Activated naive CD8-positive, alpha-beta T cell treated with anti-CD3 and anti-CD28 coated beads, Interleukin-2, amount 50 U/mL, for 24 hours (primary cell): ENCODE data around the gene OR7A17.

Source experiments
- ATAC-seq: fragments of 150-1000 bp; cut with Tn5 transposase; one replicate; pipeline ENCODE4 v1.10.0; 2021
- DNase-seq: peaks from one replicate; pipeline ENCODE4 v3.0.0; 2021
- H3K27ac Mint-ChIP-seq: one replicate; pipeline ENCODE4 v1.8.0; 2021; ENCODE audit warnings: mild to moderate bottlenecking, mixed read lengths
- H3K27me3 Mint-ChIP-seq: one replicate; pipeline ENCODE4 v1.8.0; 2021; ENCODE audit warnings: mixed read lengths
- H3K36me3 Mint-ChIP-seq: one replicate; pipeline ENCODE4 v1.8.0; 2021; ENCODE audit warnings: low read depth, mixed read lengths
- H3K4me1 Mint-ChIP-seq: one replicate; pipeline ENCODE4 v1.8.0; 2021; ENCODE audit warnings: mixed read lengths
- H3K4me3 Mint-ChIP-seq: one replicate; pipeline ENCODE4 v1.8.0; 2021; ENCODE audit warnings: mild to moderate bottlenecking, moderate library complexity, mixed read lengths
- H3K9me3 Mint-ChIP-seq: one replicate; pipeline ENCODE4 v1.8.0; 2021; ENCODE audit warnings: mixed read lengths

Gene OR7A17

DNA sequence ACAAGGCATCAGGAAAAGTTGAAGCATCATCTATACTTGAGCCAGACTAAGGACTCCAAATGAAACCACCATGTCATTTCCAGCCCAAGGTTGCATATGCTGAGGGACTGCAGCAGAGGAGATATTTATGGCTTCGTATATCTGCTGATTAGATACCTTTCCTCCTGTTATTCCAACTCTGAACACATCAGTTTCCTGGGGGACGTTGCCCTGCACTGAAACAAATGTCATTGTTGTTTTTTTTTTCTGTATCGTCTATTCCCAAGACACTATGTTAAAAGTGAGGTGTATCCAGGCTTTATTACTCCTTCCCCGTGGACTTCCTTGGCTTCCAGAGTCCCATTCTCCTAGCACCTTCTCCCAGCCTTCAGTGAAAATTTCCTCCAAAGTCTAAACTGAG is at the start of gene OR7A17:
Gene OR7A17, minus strand, starts transcription at position 101 of the 400 bp plus-strand sequence. CDS start 4,777 bp downstream, outside the sequence.
- Mint-ChIP-seq H3K27me3 (peaks cover 26% of the 10 kb centered on the region), H3K4me3 (no peak within 1 kb of the TSS), H3K36me3 (no peaks in the 10 kb centered on the region), H3K27ac (no peak within 1 kb of the TSS), H3K4me1 (peaks cover 13% of the 10 kb centered on the region), H3K9me3 (no peaks in the 10 kb centered on the region)
- ATAC-seq (no peak), DNase-seq (no peak)

- H3K4me3 Mint-ChIP-seq = no peak overlapping the region
- no peak for ATAC-seq
- DNase-seq = no peak
These were observed 47.6 kb upstream of the OR7A17 start for GRCh38 chr19:14933506-14933905.

GRCh38 chr19:14916848-14917247 is 30.9 kb upstream of the OR7A17 start:
- Mint-ChIP-seq H3K27ac (no peak overlapping the region), H3K4me3 (no peak overlapping the region), H3K27me3 (peaks cover 18% of the 10 kb centered on the region), H3K36me3 (no peaks in the 10 kb centered on the region), H3K9me3 (peaks cover 17% of the 10 kb centered on the region), H3K4me1 (no peaks in the 10 kb centered on the region)
- ATAC-seq (no peak), DNase-seq (no peak)

More at GRCh38 chr19:14933506-14933905, 47.6 kb upstream of the OR7A17 start:
- H3K9me3 Mint-ChIP-seq = no peaks in the 10 kb centered on the region
- H3K36me3 Mint-ChIP-seq = no peaks in the 10 kb centered on the region
- H3K27ac Mint-ChIP-seq = no peak overlapping the region
- H3K27me3 Mint-ChIP-seq = peaks cover 11% of the 10 kb centered on the region
- no peaks in the 10 kb centered on the region for H3K4me1 Mint-ChIP-seq

- H3K36me3 Mint-ChIP-seq = no peaks in the 10 kb centered on the region
- no peak overlapping the region for H3K4me3 Mint-ChIP-seq
- DNase-seq (no peak), ATAC-seq (no peak)
- H3K9me3 Mint-ChIP-seq = peaks cover 17% of the 10 kb centered on the region
- no peaks in the 10 kb centered on the region for H3K4me1 Mint-ChIP-seq
- peaks cover 19% of the 10 kb centered on the region for H3K27me3 Mint-ChIP-seq
- H3K27ac Mint-ChIP-seq = no peak overlapping the region
These were observed 29.2 kb upstream of the OR7A17 start for GRCh38 chr19:14915116-14915515.

DNA sequence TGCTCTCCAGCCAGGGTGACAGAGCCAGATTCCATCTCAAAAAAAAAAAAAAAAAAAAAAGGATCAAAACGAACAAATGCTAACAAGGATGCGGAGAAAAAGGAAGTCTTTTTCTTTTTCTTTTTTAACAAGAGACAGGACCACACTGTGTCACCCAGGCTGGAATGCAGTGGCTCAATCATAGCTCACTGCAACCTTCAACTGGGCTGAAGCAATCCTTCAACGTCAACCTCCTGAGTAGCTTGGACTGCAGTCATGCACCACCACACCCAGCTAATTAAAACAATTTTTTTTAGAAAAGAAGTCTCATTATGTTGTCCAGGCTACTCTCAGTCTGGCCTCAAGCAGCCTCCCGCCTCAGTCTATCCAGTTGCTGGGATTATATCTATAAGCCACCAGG is 20.8 kb upstream of the OR7A17 start:
- H3K27me3 Mint-ChIP-seq = peaks cover 28% of the 10 kb centered on the region
- no peaks in the 10 kb centered on the region for H3K9me3 Mint-ChIP-seq
- no peaks in the 10 kb centered on the region for H3K36me3 Mint-ChIP-seq
- no peaks in the 10 kb centered on the region for H3K4me1 Mint-ChIP-seq
- no peak for ATAC-seq
- H3K27ac Mint-ChIP-seq = no peak overlapping the region
- DNase-seq = no peak
- H3K4me3 Mint-ChIP-seq = no peak overlapping the region

DNA sequence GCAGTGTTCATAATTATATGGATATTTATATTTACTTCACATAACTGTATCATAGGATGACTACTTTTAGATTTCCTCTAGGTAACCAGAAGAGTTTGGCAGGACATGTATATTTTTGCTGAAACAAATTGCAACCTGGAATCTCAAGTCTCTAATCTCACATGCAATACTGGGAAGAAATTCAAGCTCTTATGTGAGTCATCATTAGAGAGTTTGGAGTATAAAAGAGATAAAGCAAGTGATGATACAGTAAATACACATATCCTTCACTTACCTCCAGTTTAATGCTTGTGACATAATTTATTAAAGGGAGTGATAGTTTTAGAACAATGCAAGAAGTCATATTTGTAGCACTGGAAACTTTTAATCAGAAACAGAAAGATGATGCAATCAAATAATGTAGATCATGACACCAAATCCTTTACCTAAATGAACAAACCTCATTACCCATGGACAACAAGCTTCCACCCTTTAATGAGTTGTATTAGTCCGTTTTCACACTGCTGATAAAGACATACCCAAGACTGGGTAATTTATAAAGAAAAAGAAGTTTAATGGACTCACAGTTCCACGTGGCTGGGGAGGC is 15.8 kb upstream of the OR7A17 start:
- no peaks in the 10 kb centered on the region for H3K9me3 Mint-ChIP-seq
- no peak overlapping the region for H3K4me3 Mint-ChIP-seq
- DNase-seq = no peak
- peaks cover 44% of the 10 kb centered on the region for H3K27me3 Mint-ChIP-seq
- H3K4me1 Mint-ChIP-seq = no peaks in the 10 kb centered on the region
- no peak for ATAC-seq
- no peak overlapping the region for H3K27ac Mint-ChIP-seq
- no peaks in the 10 kb centered on the region for H3K36me3 Mint-ChIP-seq

- ATAC-seq = no peak
- H3K4me1 Mint-ChIP-seq = peaks cover 9% of the 10 kb centered on the region
- H3K36me3 Mint-ChIP-seq = no peaks in the 10 kb centered on the region
- no peaks in the 10 kb centered on the region for H3K9me3 Mint-ChIP-seq
- peaks cover 25% of the 10 kb centered on the region for H3K27me3 Mint-ChIP-seq
- H3K4me3 Mint-ChIP-seq = no peak overlapping the region
- H3K27ac Mint-ChIP-seq = no peak overlapping the region
- no peak for DNase-seq
These were observed 4.9 kb upstream of the OR7A17 start for GRCh38 chr19:14890643-14891379.

DNA sequence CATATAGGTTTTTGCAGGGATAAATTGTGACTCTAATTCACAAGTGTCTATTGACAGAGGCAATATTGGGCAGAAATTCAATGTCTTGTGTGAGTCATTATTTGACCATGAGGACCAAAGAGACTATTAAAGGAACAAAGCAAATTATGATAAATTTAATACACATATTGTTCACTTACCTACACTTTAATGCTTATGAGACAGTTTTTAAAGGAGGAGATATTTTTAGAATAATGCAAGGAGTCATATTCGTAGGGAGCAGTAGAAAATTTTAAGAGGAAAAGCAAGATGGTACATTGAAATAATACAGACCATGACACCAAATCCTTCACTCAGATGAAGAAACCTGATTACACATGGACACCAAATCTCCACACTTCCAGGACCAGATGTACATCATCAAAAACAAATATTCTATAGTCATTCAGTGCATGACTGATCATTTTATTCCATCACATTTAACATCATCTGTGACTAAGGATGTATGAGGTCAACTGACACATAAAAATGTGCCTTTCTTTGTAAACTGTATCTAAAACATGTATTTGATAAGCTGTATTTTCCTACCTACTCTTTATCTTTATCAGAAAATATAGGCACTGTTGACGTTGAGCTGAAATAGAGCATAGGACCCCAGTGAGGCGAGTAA is 4.2 kb upstream of the OR7A17 start:
- DNase-seq (no peak), ATAC-seq (no peak)
- H3K27me3 Mint-ChIP-seq = peaks cover 27% of the 10 kb centered on the region
- H3K4me1 Mint-ChIP-seq = peaks cover 11% of the 10 kb centered on the region
- H3K9me3 Mint-ChIP-seq = no peaks in the 10 kb centered on the region
- no peaks in the 10 kb centered on the region for H3K36me3 Mint-ChIP-seq
- no peak overlapping the region for H3K27ac Mint-ChIP-seq
- H3K4me3 Mint-ChIP-seq = no peak overlapping the region

DNA sequence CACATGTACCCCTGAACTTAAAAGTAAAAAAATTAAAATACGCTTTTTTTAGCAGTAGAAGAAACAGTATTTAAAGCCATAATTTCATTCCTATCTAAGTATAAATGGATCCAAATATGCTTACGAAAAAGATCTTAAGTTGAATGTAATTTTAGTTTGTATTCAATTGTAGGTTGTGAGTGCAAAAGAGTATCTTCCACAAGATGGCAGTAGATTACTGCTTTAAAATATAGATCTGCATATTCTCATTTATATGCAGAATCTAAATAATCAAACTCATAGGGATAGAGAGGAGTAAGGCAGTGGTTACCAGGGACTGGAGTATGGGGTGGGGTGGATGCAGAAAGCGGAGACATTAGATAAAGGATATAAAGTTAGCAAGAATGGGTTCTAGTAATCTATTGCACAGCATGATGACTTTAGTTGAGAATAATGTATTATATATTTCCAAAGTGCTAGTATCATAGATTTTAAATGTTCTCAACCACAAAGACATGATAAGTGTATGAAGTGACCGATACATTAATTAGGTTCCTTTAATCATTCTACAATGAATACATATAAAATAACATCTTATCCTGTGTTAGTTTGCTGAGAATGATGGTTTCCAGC is 14.2 kb downstream of the OR7A17 start:
- peaks cover 36% of the 10 kb centered on the region for H3K27me3 Mint-ChIP-seq
- DNase-seq = no peak

GRCh38 chr19:14868497-14868896 is 17.4 kb downstream of the OR7A17 start:
- Mint-ChIP-seq H3K4me1 (no peaks in the 10 kb centered on the region), H3K27ac (no peak overlapping the region), H3K9me3 (no peaks in the 10 kb centered on the region), H3K27me3 (peaks cover 32% of the 10 kb centered on the region), H3K4me3 (no peak overlapping the region), H3K36me3 (no peaks in the 10 kb centered on the region)
- no peak for DNase-seq
- no peak for ATAC-seq

More for the DNA sequence above, 14.2 kb downstream of the OR7A17 start:
- Mint-ChIP-seq H3K9me3 (no peaks in the 10 kb centered on the region), H3K4me3 (no peak overlapping the region), H3K27ac (no peak overlapping the region), H3K36me3 (no peaks in the 10 kb centered on the region), H3K4me1 (no peaks in the 10 kb centered on the region)
- ATAC-seq = no peak

DNA sequence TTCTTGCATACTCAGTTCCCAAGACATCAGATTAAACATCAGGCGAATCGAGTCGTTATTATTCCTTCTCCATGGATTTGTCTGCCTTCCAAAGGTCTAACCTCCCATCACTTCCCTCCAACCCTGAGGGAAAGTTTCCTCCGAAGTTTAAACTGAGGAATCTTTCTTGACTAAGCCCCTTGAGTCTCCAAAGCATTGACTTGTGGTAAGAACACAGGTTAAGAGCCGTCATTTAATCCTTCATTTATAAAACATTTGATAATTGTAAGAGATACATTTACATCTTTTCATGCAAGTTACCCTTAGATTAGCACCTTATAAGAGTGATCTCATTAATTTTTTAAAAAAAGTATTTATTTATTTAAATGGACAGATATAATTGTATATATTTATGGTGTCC is 37.1 kb downstream of the OR7A17 start, which contains the start of gene OR7A10:
Gene OR7A10, minus strand, starts transcription at position 101 of the 400 bp plus-strand sequence. CDS start 7,045 bp downstream, outside the sequence.
- no peak within 1 kb of the TSS for H3K27ac Mint-ChIP-seq
- peaks cover 26% of the 10 kb centered on the region for H3K27me3 Mint-ChIP-seq

DNA sequence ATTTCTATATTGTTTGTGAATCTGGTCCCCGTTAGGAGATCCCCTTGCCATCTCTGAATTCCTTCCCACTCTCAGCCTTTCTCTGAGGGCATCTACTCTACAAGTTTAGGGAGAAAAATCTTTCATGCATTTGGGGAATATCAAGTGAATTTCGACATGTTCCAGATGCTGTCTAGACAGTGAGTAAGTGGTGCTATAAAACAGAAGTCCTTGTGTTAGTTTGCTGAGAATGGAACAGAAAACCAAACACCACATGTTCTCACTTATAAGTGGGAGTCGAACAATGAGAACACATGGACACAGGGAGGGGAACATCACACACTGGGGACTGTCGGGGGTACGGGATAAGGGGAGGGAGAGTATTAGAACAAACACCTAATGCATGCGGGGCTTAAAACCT is 42.4 kb downstream of the OR7A17 start:
- no peak for ATAC-seq
- no peak overlapping the region for H3K4me3 Mint-ChIP-seq

More for the DNA sequence above, 37.1 kb downstream of the OR7A17 start, which contains the start of gene OR7A10:
- DNase-seq = no peak
- no peaks in the 10 kb centered on the region for H3K9me3 Mint-ChIP-seq
- no peaks in the 10 kb centered on the region for H3K36me3 Mint-ChIP-seq
- H3K4me3 Mint-ChIP-seq = no peak within 1 kb of the TSS
- ATAC-seq = no peak
- H3K4me1 Mint-ChIP-seq = no peaks in the 10 kb centered on the region

DNA sequence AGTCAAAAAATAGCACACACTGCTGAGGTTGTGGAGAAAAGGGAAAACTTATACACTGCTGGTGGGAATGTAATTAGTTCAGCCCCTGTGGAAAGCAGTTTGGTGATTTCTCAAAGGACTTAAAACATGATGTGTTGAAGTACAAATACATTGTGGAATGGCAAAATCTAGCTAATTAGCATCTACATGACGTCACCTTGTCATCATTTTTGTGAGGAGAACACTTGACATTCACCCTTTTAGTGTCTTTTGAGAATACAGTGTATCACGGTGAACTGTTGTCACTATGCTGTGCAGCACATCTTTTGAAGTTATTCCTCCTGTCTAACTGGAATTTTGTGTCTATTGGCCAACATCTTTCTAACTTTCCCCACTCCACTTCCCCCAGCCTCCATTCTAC is 42.8 kb downstream of the OR7A17 start:
- no peak overlapping the region for H3K4me3 Mint-ChIP-seq
- peaks cover 15% of the 10 kb centered on the region for H3K27me3 Mint-ChIP-seq
- DNase-seq (no peak), ATAC-seq (no peak)
- no peak overlapping the region for H3K27ac Mint-ChIP-seq
- no peaks in the 10 kb centered on the region for H3K36me3 Mint-ChIP-seq
- no peaks in the 10 kb centered on the region for H3K4me1 Mint-ChIP-seq
- H3K9me3 Mint-ChIP-seq = no peaks in the 10 kb centered on the region

More for the DNA sequence above, 42.4 kb downstream of the OR7A17 start:
- Mint-ChIP-seq H3K36me3 (no peaks in the 10 kb centered on the region), H3K9me3 (no peaks in the 10 kb centered on the region), H3K4me1 (no peaks in the 10 kb centered on the region), H3K27ac (no peak overlapping the region), H3K27me3 (peaks cover 18% of the 10 kb centered on the region)
- no peak for DNase-seq

DNA sequence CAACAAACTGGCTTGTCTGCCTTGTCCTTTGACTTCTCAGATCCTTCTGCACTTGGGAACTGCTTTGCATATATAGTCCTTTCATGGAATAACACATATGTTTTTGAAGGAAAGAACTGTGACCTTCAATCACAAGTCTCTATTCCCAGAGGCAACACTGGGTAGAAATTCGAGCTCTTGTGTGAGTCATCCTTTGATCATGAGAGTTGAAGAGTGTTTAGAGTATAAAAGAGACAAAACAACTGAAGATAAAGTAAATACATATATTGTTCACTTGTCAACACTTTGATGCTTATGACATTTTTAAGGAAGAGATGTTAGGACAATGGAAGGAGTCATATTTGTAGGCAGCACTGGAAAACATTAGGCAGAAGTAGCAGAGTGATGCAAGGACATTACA is 45.7 kb downstream of the OR7A17 start:
- Mint-ChIP-seq H3K9me3 (no peaks in the 10 kb centered on the region), H3K4me3 (no peak overlapping the region)
- no peak for ATAC-seq

More for the DNA sequence above, 45.7 kb downstream of the OR7A17 start:
- Mint-ChIP-seq H3K4me1 (no peaks in the 10 kb centered on the region), H3K27ac (no peak overlapping the region), H3K27me3 (peaks cover 15% of the 10 kb centered on the region), H3K36me3 (no peaks in the 10 kb centered on the region)
- DNase-seq = no peak
